ENCODE measurements around the gene CENPU.
"Not testable (repeated sequence)": the region's sequence is repeated elsewhere in the genome, so short reads cannot be mapped to it uniquely, and the experiment has no call there.

Gene CENPU

GRCh38 chr4:184733654-184734524 lies at the start of gene CENPU:
Gene CENPU, minus strand, starts transcription at chr4:184734096. Its CDS starts 34 bp downstream, at chr4:184734062.
- in situ Hi-C loops (cut with MboI; ENCODE audit: low sequenced_read_pairs) = no loop called here

- in situ Hi-C loops (cut with MboI; ENCODE audit: low sequenced_read_pairs) = no loop called here
These were observed 49.0 kb upstream of the CENPU start for GRCh38 chr4:184782731-184783373.

GRCh38 chr4:184779160-184779559 lies 45.3 kb upstream of the CENPU start:
- in situ Hi-C loops (cut with MboI; ENCODE audit: low sequenced_read_pairs) = not testable (repeated sequence)

- in situ Hi-C loops (cut with MboI; ENCODE audit: low sequenced_read_pairs) = no loop called here
These were observed 44.4 kb upstream of the CENPU start for GRCh38 chr4:184778325-184778724.

GRCh38 chr4:184776821-184777220 lies 42.9 kb upstream of the CENPU start:
- in situ Hi-C loops (cut with MboI; ENCODE audit: low sequenced_read_pairs) = no loop called here

- in situ Hi-C loops (cut with MboI; ENCODE audit: low sequenced_read_pairs) = no loop called here
These were observed 42.1 kb upstream of the CENPU start for GRCh38 chr4:184775854-184776555.

- in situ Hi-C loops (cut with MboI; ENCODE audit: low sequenced_read_pairs) = no loop called here
These were observed 40.3 kb upstream of the CENPU start for GRCh38 chr4:184774152-184774551.

- in situ Hi-C loops (cut with MboI; ENCODE audit: low sequenced_read_pairs) = no loop called here
These were observed 37.5 kb upstream of the CENPU start for GRCh38 chr4:184771416-184771815.

- in situ Hi-C loops (cut with MboI; ENCODE audit: low sequenced_read_pairs) = no loop called here
These were observed 35.4 kb upstream of the CENPU start for GRCh38 chr4:184769141-184769765.

- in situ Hi-C loops (cut with MboI; ENCODE audit: low sequenced_read_pairs) = no loop called here
These were observed 34.4 kb upstream of the CENPU start for GRCh38 chr4:184768296-184768695.

GRCh38 chr4:184766446-184766845 lies 32.5 kb upstream of the CENPU start:
- in situ Hi-C loops (cut with MboI; ENCODE audit: low sequenced_read_pairs) = no loop called here

- in situ Hi-C loops (cut with MboI; ENCODE audit: low sequenced_read_pairs) = no loop called here
These were observed 31.8 kb upstream of the CENPU start for GRCh38 chr4:184765473-184766340.

GRCh38 chr4:184764601-184765000 lies 30.7 kb upstream of the CENPU start:
- in situ Hi-C loops (cut with MboI; ENCODE audit: low sequenced_read_pairs) = no loop called here

GRCh38 chr4:184763150-184763780 lies 29.4 kb upstream of the CENPU start:
- in situ Hi-C loops (cut with MboI; ENCODE audit: low sequenced_read_pairs) = no loop called here

GRCh38 chr4:184762100-184762499 lies 28.2 kb upstream of the CENPU start:
- in situ Hi-C loops (cut with MboI; ENCODE audit: low sequenced_read_pairs) = no loop called here

GRCh38 chr4:184760681-184761080 lies 26.8 kb upstream of the CENPU start:
- in situ Hi-C loops (cut with MboI; ENCODE audit: low sequenced_read_pairs) = no loop called here

GRCh38 chr4:184757810-184758209 lies 23.9 kb upstream of the CENPU start:
- in situ Hi-C loops (cut with MboI; ENCODE audit: low sequenced_read_pairs) = no loop called here

GRCh38 chr4:184756399-184756798 lies 22.5 kb upstream of the CENPU start:
- in situ Hi-C loops (cut with MboI; ENCODE audit: low sequenced_read_pairs) = no loop called here

- in situ Hi-C loops (cut with MboI; ENCODE audit: low sequenced_read_pairs) = no loop called here
These were observed 21.4 kb upstream of the CENPU start for GRCh38 chr4:184755278-184755677.

Measured in HL-60/S4 (cell line).